GM10266 (cell line): Measurements from ENCODE around the gene ASAP3.

Source experiments
- DNase-seq: peaks from one replicate; pipeline ENCODE4 v3.0.0; 2012; ENCODE audit errors: extremely low spot score
- TF ChIP-seq, protein P1 (sequence below): IDR thresholded peaks from 2 replicates; pipeline ENCODE4 v1.5.1; 2012; ENCODE audit warnings: mild to moderate bottlenecking, low read depth; ENCODE audit not compliant: control insufficient read depth, insufficient read depth; ENCODE audit errors: missing control alignments

The ASAP3 gene

DNA sequence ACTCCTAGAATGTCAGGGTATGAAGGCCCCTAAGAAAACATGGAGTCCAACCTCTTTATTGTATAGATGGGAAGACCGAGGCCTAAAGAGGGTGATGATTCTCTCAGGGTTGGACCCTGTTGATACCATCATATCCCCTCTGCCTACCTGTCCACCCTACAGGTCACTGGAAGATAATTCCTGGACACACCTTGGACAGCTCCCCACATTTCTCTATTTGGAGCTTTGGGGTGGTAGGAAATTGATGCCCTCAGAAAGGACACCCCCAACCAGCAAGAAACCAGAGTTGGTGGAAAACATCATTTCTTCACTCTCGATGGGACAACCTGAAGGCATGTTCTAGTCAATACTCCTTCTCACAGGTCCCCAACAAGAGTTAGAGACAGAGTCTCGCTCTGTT, 56.4 kb downstream of the ASAP3 start:
- TF ChIP-seq, protein P1, sequence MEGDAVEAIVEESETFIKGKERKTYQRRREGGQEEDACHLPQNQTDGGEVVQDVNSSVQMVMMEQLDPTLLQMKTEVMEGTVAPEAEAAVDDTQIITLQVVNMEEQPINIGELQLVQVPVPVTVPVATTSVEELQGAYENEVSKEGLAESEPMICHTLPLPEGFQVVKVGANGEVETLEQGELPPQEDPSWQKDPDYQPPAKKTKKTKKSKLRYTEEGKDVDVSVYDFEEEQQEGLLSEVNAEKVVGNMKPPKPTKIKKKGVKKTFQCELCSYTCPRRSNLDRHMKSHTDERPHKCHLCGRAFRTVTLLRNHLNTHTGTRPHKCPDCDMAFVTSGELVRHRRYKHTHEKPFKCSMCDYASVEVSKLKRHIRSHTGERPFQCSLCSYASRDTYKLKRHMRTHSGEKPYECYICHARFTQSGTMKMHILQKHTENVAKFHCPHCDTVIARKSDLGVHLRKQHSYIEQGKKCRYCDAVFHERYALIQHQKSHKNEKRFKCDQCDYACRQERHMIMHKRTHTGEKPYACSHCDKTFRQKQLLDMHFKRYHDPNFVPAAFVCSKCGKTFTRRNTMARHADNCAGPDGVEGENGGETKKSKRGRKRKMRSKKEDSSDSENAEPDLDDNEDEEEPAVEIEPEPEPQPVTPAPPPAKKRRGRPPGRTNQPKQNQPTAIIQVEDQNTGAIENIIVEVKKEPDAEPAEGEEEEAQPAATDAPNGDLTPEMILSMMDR, result no peak
- no peak for DNase-seq

DNA sequence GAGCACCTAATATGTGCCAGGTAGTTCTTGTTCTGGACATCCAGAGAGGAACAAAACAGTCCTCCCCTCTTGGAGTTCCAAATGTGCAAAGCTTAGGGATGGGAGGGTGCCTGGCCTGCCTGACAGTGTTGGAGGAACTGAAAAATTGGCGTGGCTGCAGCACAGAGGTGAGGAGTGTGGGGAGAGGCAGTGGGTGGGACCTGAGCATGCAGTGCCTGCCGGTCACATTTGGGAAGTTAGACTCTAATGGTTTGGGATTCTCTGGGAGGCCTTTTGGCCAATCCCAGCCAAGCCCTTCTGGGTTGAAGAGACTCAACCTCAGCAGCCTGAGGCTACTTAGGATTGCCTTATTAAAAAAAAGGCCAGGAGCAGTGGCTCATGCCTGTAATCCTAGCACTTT, 57.2 kb downstream of the ASAP3 start:
- no peak for DNase-seq
- TF ChIP-seq, protein P1, result no peak

DNA sequence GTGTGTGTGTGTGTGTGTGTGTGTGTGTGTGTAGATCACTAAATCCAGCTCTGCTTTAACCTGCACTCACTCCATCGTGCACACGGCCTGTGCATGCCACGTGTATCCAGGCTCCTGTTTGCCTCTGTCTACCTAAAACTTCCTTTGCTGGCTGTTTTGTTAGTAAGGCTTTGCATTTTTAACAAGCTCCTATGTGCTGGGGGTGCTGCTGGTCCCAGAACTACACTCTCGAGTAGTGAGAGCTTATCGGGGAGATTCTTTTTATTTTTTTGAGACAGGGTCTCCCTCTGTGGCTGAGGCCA, 58.8 kb downstream of the ASAP3 start:
- TF ChIP-seq, protein P1, result no peak
- DNase-seq, result no peak

DNA sequence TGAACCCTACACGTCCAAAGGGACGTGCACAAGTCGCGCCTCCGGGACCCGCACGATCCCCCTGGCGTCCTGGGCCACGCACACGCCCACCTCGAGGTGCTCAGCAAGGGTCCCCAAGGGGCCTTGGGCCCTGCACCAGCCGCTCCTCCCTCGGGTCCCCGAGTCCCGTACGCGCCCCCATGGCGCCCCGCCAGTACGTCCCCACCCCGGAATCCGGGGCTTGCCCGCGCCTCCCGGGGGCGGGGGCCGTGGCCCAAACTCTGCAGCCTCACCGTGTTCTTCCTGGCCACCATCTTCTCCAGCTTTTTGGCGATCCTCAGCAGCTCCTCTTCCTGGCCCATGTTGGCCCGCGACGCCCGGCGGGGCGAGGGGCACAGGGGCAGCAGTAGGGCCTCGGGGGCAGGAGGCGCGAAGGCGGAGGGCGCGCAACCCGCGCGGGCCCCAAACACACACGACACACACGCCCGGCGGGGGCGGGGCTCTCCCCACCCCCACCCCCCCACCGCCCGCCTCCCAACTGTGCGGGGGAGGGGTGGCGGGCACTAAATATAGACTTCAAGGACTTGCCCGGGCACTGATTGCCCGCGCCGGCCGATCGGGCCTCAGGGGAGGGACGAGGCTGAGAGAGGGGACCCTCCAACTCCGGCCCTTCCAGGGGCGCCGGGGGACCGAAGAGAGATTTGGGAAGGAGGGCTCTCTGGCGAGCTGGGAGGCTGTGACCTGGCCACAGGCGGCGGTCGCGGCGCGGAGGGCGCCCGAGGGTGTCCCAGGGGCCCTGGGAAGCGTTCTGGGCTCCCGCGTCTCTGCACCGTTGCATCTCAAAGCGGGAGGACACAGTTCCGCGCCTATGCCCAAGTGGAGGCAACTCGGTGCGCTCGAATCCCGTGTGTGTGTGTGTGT, 59.4 kb downstream of the ASAP3 start, which contains the start of gene TCEA3:
TSS of gene TCEA3 (minus strand) at position 456 of the 900 bp plus-strand sequence. CDS start at position 341, 115 bp downstream.
- TF ChIP-seq, protein P1, result no peak
- no peak for DNase-seq

GRCh38 chr1:23423415-23424292, 60.3 kb downstream of the ASAP3 start:
- DNase-seq, result no peak
- TF ChIP-seq, protein P1, result no peak

DNA sequence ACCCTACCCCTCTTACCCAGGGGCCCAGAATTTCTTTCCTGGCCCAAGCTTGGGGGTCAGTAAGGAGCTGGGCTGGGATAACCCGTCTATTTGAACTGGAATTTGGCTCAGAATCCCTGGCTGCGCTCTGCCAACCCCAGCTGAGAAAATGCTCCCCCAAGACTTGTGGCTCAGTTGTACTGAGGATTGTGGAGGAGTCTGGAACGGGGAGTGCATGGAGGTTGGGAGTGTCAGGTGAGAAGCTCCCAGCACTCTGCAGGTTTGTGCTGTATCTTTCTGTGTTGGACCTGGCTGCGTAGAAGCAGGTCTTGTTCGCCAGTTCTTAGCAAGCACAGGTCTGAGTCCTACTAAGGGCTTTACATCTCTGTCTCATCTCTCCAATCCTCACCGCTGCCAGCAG, 61.0 kb downstream of the ASAP3 start:
- no peak for DNase-seq
- TF ChIP-seq, protein P1, result no peak
